Measurements from ENCODE around the gene CAMK2B.

- TF ChIP-seq CTCF (IDR thresholded peaks at IDR 0.05 in 2 of 3, conservative IDR thresholded peaks at IDR 0.05 in 1 of 3; ENCODE audit: borderline replicate concordance in 1 of 3, insufficient read depth in 1 of 3, low read depth in 2 of 3, low read length in 2 of 3) = no peak
- no peak for TF ChIP-seq ELF1 (IDR thresholded peaks at IDR 0.05; ENCODE audit: borderline replicate concordance, low read depth)
- TF ChIP-seq SRF (IDR thresholded peaks at IDR 0.05; ENCODE audit: low read depth) = no peak
- TF ChIP-seq ZBTB33 (IDR thresholded peaks at IDR 0.05; ENCODE audit: extremely low read depth, insufficient replicate concordance, low read length) = no peak
- no peak for TF ChIP-seq POLR2A (IDR thresholded peaks at IDR 0.05; ENCODE audit: borderline replicate concordance, extremely low read depth, insufficient read depth, insufficient read length)
- TF ChIP-seq POLR2AphosphoS5 (IDR thresholded peaks at IDR 0.05; ENCODE audit: low read depth, low read length) = no peak
- TF ChIP-seq, protein P1, sequence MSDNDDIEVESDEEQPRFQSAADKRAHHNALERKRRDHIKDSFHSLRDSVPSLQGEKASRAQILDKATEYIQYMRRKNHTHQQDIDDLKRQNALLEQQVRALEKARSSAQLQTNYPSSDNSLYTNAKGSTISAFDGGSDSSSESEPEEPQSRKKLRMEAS (IDR thresholded peaks at IDR 0.05) = no peak
- TF ChIP-seq YY1 (IDR thresholded peaks at IDR 0.05; ENCODE audit: extremely low read depth, insufficient replicate concordance, low read depth, low read length) = no peak
- TF ChIP-seq JUND (IDR thresholded peaks at IDR 0.05) = no peak
- TF ChIP-seq SIN3A (IDR thresholded peaks at IDR 0.05; ENCODE audit: low read depth) = no peak
- TF ChIP-seq CEBPB (IDR thresholded peaks at IDR 0.05; ENCODE audit: low read depth) = no peak
Observed at GRCh38 chr7:44333911-44334733, 8.7 kb upstream of the CAMK2B start.
